ENCODE results near the gene SALL4. TPM values are rescaled to one million over a fixed set of nuclear protein-coding genes. Genes with fewer than 3 reads are reported as not detected.
"Not testable (repeated sequence)": the region's sequence is repeated elsewhere in the genome, so short reads cannot be mapped to it uniquely, and the experiment has no call there.

The SALL4 gene
- total and polyA plus RNA-seq, 4 donors = 0.12 to 0.19 (median 0.18) TPM; not detected in 1

DNA sequence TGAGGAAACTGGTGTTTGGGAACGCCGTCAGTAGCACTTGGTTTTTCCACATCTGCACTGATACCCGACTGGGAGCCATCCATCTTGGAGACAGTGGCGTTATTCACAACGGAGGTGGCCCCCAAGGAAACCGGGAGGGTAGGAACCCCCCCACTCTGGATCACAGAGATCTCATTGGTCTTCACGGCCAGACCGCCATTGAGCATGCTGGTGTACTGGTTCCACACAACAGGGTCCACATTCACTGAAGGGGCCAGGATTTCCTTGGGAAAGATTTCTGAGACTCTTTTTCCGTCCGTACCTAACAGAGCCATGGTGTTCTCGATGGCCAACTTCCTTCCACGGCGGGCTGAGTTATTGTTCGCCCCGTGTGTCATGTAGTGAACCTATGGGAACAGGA is 18.0 kb downstream of the SALL4 start:
- DNase-seq = no peak
- H3K9me3 ChIP-seq (ENCODE audit: control insufficient read depth, low read length) = peaks cover 1% of the 10 kb centered on the region
- no peaks in the 10 kb centered on the region for H3K27me3 ChIP-seq (ENCODE audit: control insufficient read depth in 1 of 2, insufficient read depth in 2 of 2, low read length in 1 of 2)
- ATAC-seq (ENCODE audit: low FRiP score) = no peak
- no peak overlapping the region for H3K27ac ChIP-seq (ENCODE audit: low read depth in 1 of 2, low read length in 2 of 2)
- intact Hi-C loops (cut with DNase I) = no loop called here
- WGBS, 2 donors = 82 to 83% methylated on average over 15 of the region's 15 CpGs
- no peak overlapping the region for H3K4me3 ChIP-seq (ENCODE audit: low read length in 2 of 2)
- no peaks in the 10 kb centered on the region for H3K4me1 ChIP-seq (ENCODE audit: control insufficient read depth in 1 of 2, insufficient read depth in 2 of 2, low read length in 2 of 2)
- no peaks in the 10 kb centered on the region for H3K36me3 ChIP-seq (ENCODE audit: control insufficient read depth in 1 of 2, insufficient read depth in 2 of 2, low read length in 1 of 2)

DNA sequence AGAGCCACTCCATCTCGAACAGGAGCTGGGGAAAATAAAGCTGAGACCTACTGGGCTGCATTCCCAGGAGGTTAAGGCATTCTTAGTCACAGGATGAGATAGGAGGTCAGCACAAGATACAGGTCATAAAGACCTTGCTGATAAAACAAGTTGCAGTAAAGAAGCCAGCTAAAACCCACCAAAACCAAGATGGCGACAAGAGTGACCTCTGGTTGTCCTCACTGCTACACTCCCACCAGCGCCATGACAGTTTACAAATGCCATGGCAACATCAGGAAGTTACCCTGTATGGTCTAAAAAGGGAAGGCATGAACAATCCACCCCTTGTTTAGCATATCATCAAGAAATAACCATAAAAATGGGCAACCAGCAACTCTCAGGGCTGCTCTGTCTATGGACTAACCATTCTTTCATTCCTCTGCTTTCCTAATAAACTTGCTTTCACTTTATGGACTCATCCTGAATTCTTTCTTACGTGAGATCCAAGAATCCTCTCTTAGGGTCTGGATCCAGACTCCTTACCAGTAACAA is 24.0 kb downstream of the SALL4 start:
- H3K9me3 ChIP-seq (ENCODE audit: control insufficient read depth, low read length); H3K4me3 ChIP-seq (ENCODE audit: low read length in 2 of 2); H3K27ac ChIP-seq (ENCODE audit: low read depth in 1 of 2, low read length in 2 of 2); H3K27me3 ChIP-seq (ENCODE audit: control insufficient read depth in 1 of 2, insufficient read depth in 2 of 2, low read length in 1 of 2); ATAC-seq (ENCODE audit: low FRiP score); H3K4me1 ChIP-seq (ENCODE audit: control insufficient read depth in 1 of 2, insufficient read depth in 2 of 2, low read length in 2 of 2); H3K36me3 ChIP-seq (ENCODE audit: control insufficient read depth in 1 of 2, insufficient read depth in 2 of 2, low read length in 1 of 2); DNase-seq: not testable (repeated sequence)
- WGBS, 2 donors = 86 to 87% methylated on average over 4 of the region's 4 CpGs
- intact Hi-C loops (cut with DNase I) = loop anchor here in 1 of 2 donors (10.0 kb wide), 1 partner anchor 63 kb away; no protein-coding TSS in a partner anchor

DNA sequence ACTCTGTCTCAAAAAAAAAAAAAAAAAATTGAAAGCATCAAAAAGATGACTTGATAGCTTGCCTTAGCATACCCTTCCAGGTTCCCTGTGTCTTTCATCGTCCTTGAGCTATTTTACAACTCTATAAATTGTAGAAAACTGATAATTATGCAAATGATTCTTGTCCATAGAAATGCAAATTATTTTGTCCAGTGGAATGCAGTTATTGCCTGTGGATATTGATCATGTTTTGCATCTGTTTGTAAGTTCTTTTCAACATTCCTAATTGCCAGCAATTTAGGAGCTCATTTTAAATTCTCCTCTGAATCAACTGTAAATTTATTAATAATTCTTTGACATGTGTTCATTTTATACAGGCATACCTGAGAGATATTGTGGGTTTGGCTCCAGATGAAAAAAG is 27.1 kb downstream of the SALL4 start:
- ATAC-seq (ENCODE audit: low FRiP score) = no peak
- intact Hi-C loops (cut with DNase I) = loop anchor here in 1 of 2 donors (10.0 kb wide), 1 partner anchor 60 kb away; no protein-coding TSS in a partner anchor
- WGBS, 2 donors = 92 to 100% methylated on average over 1 of the region's 1 CpG
- Histone ChIP-seq H3K36me3 (ENCODE audit: control insufficient read depth in 1 of 2, insufficient read depth in 2 of 2, low read length in 1 of 2) (no peaks in the 10 kb centered on the region), H3K27me3 (ENCODE audit: control insufficient read depth in 1 of 2, insufficient read depth in 2 of 2, low read length in 1 of 2) (no peaks in the 10 kb centered on the region), H3K4me1 (ENCODE audit: control insufficient read depth in 1 of 2, insufficient read depth in 2 of 2, low read length in 2 of 2) (no peaks in the 10 kb centered on the region), H3K9me3 (ENCODE audit: control insufficient read depth, low read length) (peaks cover 1% of the 10 kb centered on the region), H3K4me3 (ENCODE audit: low read length in 2 of 2) (no peak overlapping the region), H3K27ac (ENCODE audit: low read depth in 1 of 2, low read length in 2 of 2) (no peak overlapping the region)
- DNase-seq = no peak

DNA sequence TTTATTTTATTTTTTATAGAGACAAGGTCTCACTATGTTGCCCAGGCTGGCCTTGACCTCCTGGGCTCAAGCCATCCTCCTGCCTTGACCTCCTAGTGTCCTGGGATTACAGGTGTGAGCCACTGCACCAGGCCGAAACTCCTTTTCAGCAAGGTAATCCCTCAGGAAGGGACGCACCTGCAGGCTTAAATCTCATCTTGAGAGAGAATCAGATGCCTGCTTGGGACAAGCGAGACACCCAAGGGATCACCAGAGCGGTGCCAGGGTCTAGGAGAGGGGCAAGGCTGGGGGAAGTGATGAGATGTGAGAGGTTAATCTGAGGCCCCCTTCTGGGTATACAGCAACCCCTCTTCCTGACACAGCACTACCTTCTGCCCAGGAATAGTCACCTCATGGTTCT is 30.1 kb downstream of the SALL4 start:
- no peak for DNase-seq
- Histone ChIP-seq H3K27ac (ENCODE audit: low read depth in 1 of 2, low read length in 2 of 2) (no peak overlapping the region), H3K4me1 (ENCODE audit: control insufficient read depth in 1 of 2, insufficient read depth in 2 of 2, low read length in 2 of 2) (no peaks in the 10 kb centered on the region), H3K27me3 (ENCODE audit: control insufficient read depth in 1 of 2, insufficient read depth in 2 of 2, low read length in 1 of 2) (no peaks in the 10 kb centered on the region), H3K36me3 (ENCODE audit: control insufficient read depth in 1 of 2, insufficient read depth in 2 of 2, low read length in 1 of 2) (no peaks in the 10 kb centered on the region), H3K9me3 (ENCODE audit: control insufficient read depth, low read length) (no peaks in the 10 kb centered on the region), H3K4me3 (ENCODE audit: low read length in 2 of 2) (no peak overlapping the region)
- intact Hi-C loops (cut with DNase I) = loop anchor here in 1 of 2 donors (10.0 kb wide), 1 partner anchor 57 kb away; no protein-coding TSS in a partner anchor
- ATAC-seq (ENCODE audit: low FRiP score) = no peak
- WGBS, 2 donors = 97 to 99% methylated on average over 4 of the region's 4 CpGs

GRCh38 chr20:51769976-51770615 is 32.2 kb downstream of the SALL4 start:
- Histone ChIP-seq H3K9me3 (ENCODE audit: control insufficient read depth, low read length) (no peaks in the 10 kb centered on the region), H3K27ac (ENCODE audit: low read depth in 1 of 2, low read length in 2 of 2) (no peak overlapping the region), H3K4me3 (ENCODE audit: low read length in 2 of 2) (no peak overlapping the region), H3K27me3 (ENCODE audit: control insufficient read depth in 1 of 2, insufficient read depth in 2 of 2, low read length in 1 of 2) (no peaks in the 10 kb centered on the region), H3K36me3 (ENCODE audit: control insufficient read depth in 1 of 2, insufficient read depth in 2 of 2, low read length in 1 of 2) (no peaks in the 10 kb centered on the region), H3K4me1 (ENCODE audit: control insufficient read depth in 1 of 2, insufficient read depth in 2 of 2, low read length in 2 of 2) (no peaks in the 10 kb centered on the region)
- intact Hi-C loops (cut with DNase I) = loop anchor here (10.0 kb wide), 4 partner anchors 55 to 215 kb away; no protein-coding TSS in a partner anchor
- DNase-seq (no peak), ATAC-seq (ENCODE audit: low FRiP score) (no peak)
- 93% methylated on average over 9 of the region's 9 CpGs for WGBS, 2 donors

GRCh38 chr20:51768759-51769517 is 33.4 kb downstream of the SALL4 start:
- WGBS, 2 donors = 23 to 27% methylated on average over 13 to 16 of the region's 16 CpGs
- H3K4me1 ChIP-seq (ENCODE audit: control insufficient read depth in 1 of 2, insufficient read depth in 2 of 2, low read length in 2 of 2) = no peaks in the 10 kb centered on the region
- no peak overlapping the region for H3K27ac ChIP-seq (ENCODE audit: low read depth in 1 of 2, low read length in 2 of 2)
- H3K4me3 ChIP-seq (ENCODE audit: low read length in 2 of 2) = peak overlapping the region; percentile 57 to 84
- intact Hi-C loops (cut with DNase I) = loop anchor here in 1 of 2 donors (10.0 kb wide), 3 partner anchors 64 to 216 kb away; no protein-coding TSS in a partner anchor
- H3K27me3 ChIP-seq (ENCODE audit: control insufficient read depth in 1 of 2, insufficient read depth in 2 of 2, low read length in 1 of 2) = no peaks in the 10 kb centered on the region
- H3K9me3 ChIP-seq (ENCODE audit: control insufficient read depth, low read length) = no peaks in the 10 kb centered on the region
- ATAC-seq (ENCODE audit: low FRiP score) (no peak), DNase-seq (peak in 1 of 2 donors; percentile 70)
- no peaks in the 10 kb centered on the region for H3K36me3 ChIP-seq (ENCODE audit: control insufficient read depth in 1 of 2, insufficient read depth in 2 of 2, low read length in 1 of 2)

DNA sequence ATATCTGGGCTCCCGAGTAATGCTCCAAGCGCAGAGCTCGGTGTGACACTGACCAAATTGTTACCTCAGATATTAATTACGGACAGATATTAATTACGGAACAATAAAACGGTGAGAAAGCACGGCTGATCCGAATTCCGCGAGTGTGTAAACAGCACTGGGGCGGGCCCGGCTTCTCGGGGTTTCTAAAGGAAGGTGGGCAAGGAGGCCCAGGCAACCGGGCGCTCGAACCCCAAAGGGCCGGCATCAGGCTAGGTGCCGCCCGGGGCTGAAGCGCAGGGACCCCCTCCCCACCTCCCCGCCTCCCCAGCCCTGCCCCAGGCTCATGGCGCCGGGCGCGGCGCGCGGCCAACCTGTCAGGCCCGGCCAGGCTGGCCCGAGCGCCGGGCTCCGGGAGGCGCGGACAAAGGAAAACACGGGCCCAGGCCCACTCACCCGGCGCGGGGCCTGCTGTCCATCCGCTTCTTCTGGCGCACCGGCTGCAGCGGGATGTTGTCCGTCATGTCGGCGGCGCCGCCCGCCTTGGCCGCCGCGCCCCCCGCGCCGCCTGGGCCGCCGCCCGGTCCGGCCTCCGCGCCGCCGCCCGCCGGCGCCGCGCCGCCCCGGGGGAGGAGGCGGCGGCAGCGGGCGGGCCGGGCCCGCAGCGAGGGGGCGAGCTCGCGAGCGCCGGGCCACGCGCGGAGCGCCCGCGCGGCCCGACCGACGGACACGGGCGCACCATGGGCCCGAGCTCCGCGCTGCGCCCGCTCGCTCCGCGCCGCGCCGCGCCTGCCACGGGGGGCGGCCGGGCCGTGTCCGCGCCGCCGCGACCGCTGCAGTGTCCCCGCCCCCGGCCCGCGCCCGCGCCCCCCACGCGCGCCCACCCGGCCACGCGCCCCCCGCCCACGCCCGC is 34.2 kb downstream of the SALL4 start, which contains the start of gene ATP9A:
Gene ATP9A, minus strand, starts transcription at position 524 of the 892 bp plus-strand sequence. Its CDS starts 21 bp downstream, at position 503.
- intact Hi-C loops (cut with DNase I) = loop anchor here in 1 of 2 donors (10.0 kb wide), 3 partner anchors 63 to 217 kb away; no protein-coding TSS in a partner anchor
- H3K27ac ChIP-seq (ENCODE audit: low read depth in 1 of 2, low read length in 2 of 2) = no peak within 1 kb of the TSS
- no peaks in the 10 kb centered on the region for H3K27me3 ChIP-seq (ENCODE audit: control insufficient read depth in 1 of 2, insufficient read depth in 2 of 2, low read length in 1 of 2)
- 0% methylated on average over 46 to 131 of the region's 131 CpGs for WGBS, 2 donors
- no peaks in the 10 kb centered on the region for H3K9me3 ChIP-seq (ENCODE audit: control insufficient read depth, low read length)
- peak; percentile 75 for ATAC-seq (ENCODE audit: low FRiP score)
- no peaks in the 10 kb centered on the region for H3K4me1 ChIP-seq (ENCODE audit: control insufficient read depth in 1 of 2, insufficient read depth in 2 of 2, low read length in 2 of 2)
- no peaks in the 10 kb centered on the region for H3K36me3 ChIP-seq (ENCODE audit: control insufficient read depth in 1 of 2, insufficient read depth in 2 of 2, low read length in 1 of 2)
- peak in 1 of 2 donors; percentile 81 for DNase-seq
- H3K4me3 ChIP-seq (ENCODE audit: low read length in 2 of 2) = peak within 1 kb of the TSS; percentile 57 to 84
